Measurements from ENCODE around the gene ZNF296. TPM values are rescaled to one million over a fixed set of nuclear protein-coding genes. Genes with fewer than 3 reads are reported as not detected.

ZNF296 gene
- total RNA-seq, 2 experiments from 2014 or later, result 8.1 to 8.6 TPM

Other genes with a start within 250 kb of the ZNF296 start
- under 1 TPM; 0.36 to 0.44 TPM for gene NECTIN2, start 230.2 kb downstream of the ZNF296 start, total RNA-seq
- gene TOMM40, start 185.2 kb downstream of the ZNF296 start, total RNA-seq, result 100 to 1,000 TPM; 215 to 223 TPM
- under 1 TPM; 0.32 to 0.34 TPM for gene APOE, start 170.7 kb downstream of the ZNF296 start, total RNA-seq
- 1 to 10 TPM; 1.1 to 2.0 TPM for gene APOC1, start 161.9 kb downstream of the ZNF296 start, total RNA-seq
- not detected for gene APOC4, start 134.2 kb downstream of the ZNF296 start, total RNA-seq
- gene APOC2, start 130.4 kb downstream of the ZNF296 start, total RNA-seq, result not detected
- 10 to 100 TPM; 72.4 to 73.5 TPM for gene CLPTM1, start 121.1 kb downstream of the ZNF296 start, total RNA-seq
- 10 to 100 TPM; 48.5 to 51.6 TPM for gene RELB, start 75.0 kb downstream of the ZNF296 start, total RNA-seq
- 10 to 100 TPM; 78.1 to 80.5 TPM for gene CLASRP, start 37.4 kb downstream of the ZNF296 start, total RNA-seq
- gene GEMIN7, start 2.8 kb upstream of the ZNF296 start, total RNA-seq, result 10 to 100 TPM; 55.4 to 55.6 TPM
- gene PPP1R37, start 16.7 kb upstream of the ZNF296 start, total RNA-seq, result 10 to 100 TPM; 13.8 to 14.7 TPM
- gene NKPD1, start 84.5 kb upstream of the ZNF296 start, total RNA-seq, result under 1 TPM; 0.06 TPM
- 10 to 100 TPM; 20.7 to 21.4 TPM for gene TRAPPC6A, start 101.8 kb upstream of the ZNF296 start, total RNA-seq
- gene BLOC1S3, start 102.3 kb upstream of the ZNF296 start, total RNA-seq, result 10 to 100 TPM; 11.9 to 14.3 TPM
- not detected for gene EXOC3L2, start 168.9 kb upstream of the ZNF296 start, total RNA-seq
- gene MARK4, start 174.8 kb upstream of the ZNF296 start, total RNA-seq, result 10 to 100 TPM; 21.2 to 21.6 TPM
- not detected for gene CKM, start 246.4 kb upstream of the ZNF296 start, total RNA-seq

Data from activated CD8-positive, alpha-beta memory T cell treated with anti-CD3 and anti-CD28 coated beads for 36 hours (primary cell).